IPS-15b (cell line): Measurements from ENCODE around the gene F5.

Source experiments
- H3K27me3 ChIP-seq: one replicate; pipeline ENCODE4 v1.6.1; 2013; ENCODE audit warnings: low read length; ENCODE audit not compliant: control insufficient read depth, insufficient read depth
- H3K36me3 ChIP-seq: one replicate; pipeline ENCODE4 v1.6.1; 2013; ENCODE audit warnings: low read length; ENCODE audit not compliant: control insufficient read depth, insufficient read depth
- H3K4me1 ChIP-seq: one replicate; pipeline ENCODE4 v1.6.1; 2013; ENCODE audit warnings: mild to moderate bottlenecking, low read length; ENCODE audit not compliant: control insufficient read depth, insufficient read depth
- H3K4me3 ChIP-seq: one replicate; pipeline ENCODE4 v1.5.1; 2013; ENCODE audit warnings: low read depth, low read length
- H3K9ac ChIP-seq: one replicate; pipeline ENCODE4 v1.6.1; 2013; ENCODE audit warnings: low read depth, mild to moderate bottlenecking, low read length
- H3K9me3 ChIP-seq: one replicate; pipeline ENCODE4 v1.6.1; 2013; ENCODE audit warnings: mild to moderate bottlenecking, low read length; ENCODE audit not compliant: control insufficient read depth, insufficient read depth

F5 gene

GRCh38 chr1:169584483-169585144, 1.7 kb downstream of the F5 start:
- Histone ChIP-seq H3K27me3 (peaks cover 4% of the 10 kb centered on the region), H3K4me1 (peaks cover 2% of the 10 kb centered on the region), H3K4me3 (no peak overlapping the region), H3K9me3 (no peaks in the 10 kb centered on the region), H3K36me3 (no peaks in the 10 kb centered on the region), H3K9ac (no peak overlapping the region)

GRCh38 chr1:169577981-169578738, 8.1 kb downstream of the F5 start:
- H3K36me3 ChIP-seq, result no peaks in the 10 kb centered on the region

GRCh38 chr1:169576935-169577331, 9.3 kb downstream of the F5 start:
- no peak overlapping the region for H3K9ac ChIP-seq
- no peak overlapping the region for H3K4me3 ChIP-seq
- H3K36me3 ChIP-seq, result no peaks in the 10 kb centered on the region
- H3K9me3 ChIP-seq, result no peaks in the 10 kb centered on the region
- H3K4me1 ChIP-seq, result no peaks in the 10 kb centered on the region
- no peaks in the 10 kb centered on the region for H3K27me3 ChIP-seq

More at GRCh38 chr1:169577981-169578738, 8.1 kb downstream of the F5 start:
- H3K9ac ChIP-seq, result no peak overlapping the region
- H3K27me3 ChIP-seq, result no peaks in the 10 kb centered on the region
- no peaks in the 10 kb centered on the region for H3K9me3 ChIP-seq
- no peaks in the 10 kb centered on the region for H3K4me1 ChIP-seq
- no peak overlapping the region for H3K4me3 ChIP-seq

GRCh38 chr1:169576241-169576934, 9.9 kb downstream of the F5 start:
- no peaks in the 10 kb centered on the region for H3K4me1 ChIP-seq
- H3K36me3 ChIP-seq, result no peaks in the 10 kb centered on the region
- no peaks in the 10 kb centered on the region for H3K27me3 ChIP-seq

GRCh38 chr1:169574336-169574735, 11.9 kb downstream of the F5 start:
- no peaks in the 10 kb centered on the region for H3K27me3 ChIP-seq
- no peaks in the 10 kb centered on the region for H3K4me1 ChIP-seq
- H3K9me3 ChIP-seq, result no peaks in the 10 kb centered on the region
- no peaks in the 10 kb centered on the region for H3K36me3 ChIP-seq
- H3K9ac ChIP-seq, result no peak overlapping the region
- H3K4me3 ChIP-seq, result no peak overlapping the region

More at GRCh38 chr1:169576241-169576934, 9.9 kb downstream of the F5 start:
- Histone ChIP-seq H3K9me3 (no peaks in the 10 kb centered on the region), H3K4me3 (no peak overlapping the region), H3K9ac (no peak overlapping the region)

GRCh38 chr1:169572187-169572586, 14.1 kb downstream of the F5 start:
- Histone ChIP-seq H3K4me1 (no peaks in the 10 kb centered on the region), H3K9ac (no peak overlapping the region), H3K9me3 (no peaks in the 10 kb centered on the region), H3K36me3 (no peaks in the 10 kb centered on the region), H3K27me3 (no peaks in the 10 kb centered on the region), H3K4me3 (no peak overlapping the region)

- no peaks in the 10 kb centered on the region for H3K9me3 ChIP-seq
- no peaks in the 10 kb centered on the region for H3K36me3 ChIP-seq
- no peaks in the 10 kb centered on the region for H3K4me1 ChIP-seq
- no peaks in the 10 kb centered on the region for H3K27me3 ChIP-seq
- no peak overlapping the region for H3K4me3 ChIP-seq
- H3K9ac ChIP-seq, result no peak overlapping the region
Measured at GRCh38 chr1:169571450-169571849, 14.8 kb downstream of the F5 start.

- no peaks in the 10 kb centered on the region for H3K4me1 ChIP-seq
- no peaks in the 10 kb centered on the region for H3K9me3 ChIP-seq
- H3K4me3 ChIP-seq, result no peak overlapping the region
- no peak overlapping the region for H3K9ac ChIP-seq
- no peaks in the 10 kb centered on the region for H3K36me3 ChIP-seq
- no peaks in the 10 kb centered on the region for H3K27me3 ChIP-seq
Measured at GRCh38 chr1:169570172-169570574, 16.1 kb downstream of the F5 start.

GRCh38 chr1:169568497-169568896, 17.8 kb downstream of the F5 start:
- no peak overlapping the region for H3K9ac ChIP-seq
- H3K27me3 ChIP-seq, result no peaks in the 10 kb centered on the region
- H3K36me3 ChIP-seq, result no peaks in the 10 kb centered on the region
- no peaks in the 10 kb centered on the region for H3K4me1 ChIP-seq
- H3K9me3 ChIP-seq, result no peaks in the 10 kb centered on the region
- H3K4me3 ChIP-seq, result no peak overlapping the region

GRCh38 chr1:169565335-169566271, 20.7 kb downstream of the F5 start:
- H3K27me3 ChIP-seq, result no peaks in the 10 kb centered on the region
- H3K9me3 ChIP-seq, result no peaks in the 10 kb centered on the region
- no peak overlapping the region for H3K9ac ChIP-seq

GRCh38 chr1:169563650-169564049, 22.6 kb downstream of the F5 start:
- Histone ChIP-seq H3K9ac (no peak overlapping the region), H3K9me3 (no peaks in the 10 kb centered on the region), H3K4me3 (no peak overlapping the region), H3K4me1 (no peaks in the 10 kb centered on the region), H3K27me3 (no peaks in the 10 kb centered on the region), H3K36me3 (no peaks in the 10 kb centered on the region)

More at GRCh38 chr1:169565335-169566271, 20.7 kb downstream of the F5 start:
- no peaks in the 10 kb centered on the region for H3K36me3 ChIP-seq
- no peaks in the 10 kb centered on the region for H3K4me1 ChIP-seq
- H3K4me3 ChIP-seq, result no peak overlapping the region
